Measurements from ENCODE around the gene SERPINA5. TPM values are rescaled to one million over a fixed set of nuclear protein-coding genes. Genes with fewer than 3 reads are reported as not detected.

Gene SERPINA5
- total RNA-seq, 1 experiment from 2014 or later, result 0.35 TPM

DNA sequence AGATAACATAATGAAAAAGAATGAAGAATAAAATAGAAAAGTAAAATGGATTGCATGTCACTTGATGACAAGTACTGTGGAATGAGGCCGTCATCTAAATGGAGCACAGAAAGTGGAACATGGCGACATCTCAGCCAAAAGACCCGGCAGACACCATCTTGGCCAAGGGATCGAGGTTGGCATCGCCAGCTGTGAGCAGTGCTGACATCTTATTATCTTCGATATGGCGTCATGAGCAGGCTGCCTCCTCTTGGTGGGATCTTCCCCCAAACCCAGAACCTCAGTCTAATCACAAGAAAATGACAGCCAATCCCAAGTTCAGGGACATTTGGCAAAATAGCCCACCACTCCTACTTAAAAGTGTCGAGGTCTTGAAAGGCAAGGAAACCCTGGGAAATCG, 15.1 kb downstream of the SERPINA5 start:
- no peaks in the 10 kb centered on the region for H3K27me3 Mint-ChIP-seq (ENCODE audit: insufficient read depth, unreplicated experiment)

DNA sequence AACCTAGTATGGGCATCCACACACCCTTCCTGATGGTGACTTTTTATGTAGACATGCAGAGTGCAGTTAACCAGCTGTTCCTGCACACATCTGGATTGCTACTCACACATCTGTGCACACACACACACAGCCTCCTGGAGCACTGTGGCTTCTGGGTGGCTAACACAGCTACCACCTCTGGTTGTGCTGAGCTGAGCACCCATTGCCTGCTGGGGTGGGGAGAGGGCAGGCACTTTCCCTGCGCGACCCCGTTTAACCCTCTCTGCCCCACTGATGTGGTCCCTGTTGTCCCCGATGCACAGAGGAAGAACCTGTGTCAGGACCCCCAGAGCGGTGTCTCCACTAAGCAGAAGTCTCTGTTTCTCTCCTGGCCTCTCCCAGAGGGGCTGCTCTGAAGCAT, 16.6 kb downstream of the SERPINA5 start:
- H3K4me3 Mint-ChIP-seq (ENCODE audit: unreplicated experiment), result no peak overlapping the region

More for the DNA sequence above, 15.1 kb downstream of the SERPINA5 start:
- peaks cover 3% of the 10 kb centered on the region for H3K9me3 Mint-ChIP-seq (ENCODE audit: unreplicated experiment)
- TF ChIP-seq, protein P1, sequence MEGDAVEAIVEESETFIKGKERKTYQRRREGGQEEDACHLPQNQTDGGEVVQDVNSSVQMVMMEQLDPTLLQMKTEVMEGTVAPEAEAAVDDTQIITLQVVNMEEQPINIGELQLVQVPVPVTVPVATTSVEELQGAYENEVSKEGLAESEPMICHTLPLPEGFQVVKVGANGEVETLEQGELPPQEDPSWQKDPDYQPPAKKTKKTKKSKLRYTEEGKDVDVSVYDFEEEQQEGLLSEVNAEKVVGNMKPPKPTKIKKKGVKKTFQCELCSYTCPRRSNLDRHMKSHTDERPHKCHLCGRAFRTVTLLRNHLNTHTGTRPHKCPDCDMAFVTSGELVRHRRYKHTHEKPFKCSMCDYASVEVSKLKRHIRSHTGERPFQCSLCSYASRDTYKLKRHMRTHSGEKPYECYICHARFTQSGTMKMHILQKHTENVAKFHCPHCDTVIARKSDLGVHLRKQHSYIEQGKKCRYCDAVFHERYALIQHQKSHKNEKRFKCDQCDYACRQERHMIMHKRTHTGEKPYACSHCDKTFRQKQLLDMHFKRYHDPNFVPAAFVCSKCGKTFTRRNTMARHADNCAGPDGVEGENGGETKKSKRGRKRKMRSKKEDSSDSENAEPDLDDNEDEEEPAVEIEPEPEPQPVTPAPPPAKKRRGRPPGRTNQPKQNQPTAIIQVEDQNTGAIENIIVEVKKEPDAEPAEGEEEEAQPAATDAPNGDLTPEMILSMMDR (IDR thresholded peaks at IDR 0.05; ENCODE audit: unreplicated experiment), result no peak
- H3K4me1 Mint-ChIP-seq (ENCODE audit: insufficient read depth, unreplicated experiment), result peaks cover 36% of the 10 kb centered on the region
- H3K27ac Mint-ChIP-seq (ENCODE audit: low read depth, unreplicated experiment), result no peak overlapping the region
- no TSS peak for BruUV-seq (replicated peaks)
- intact Hi-C loops (cut with micrococcal nuclease), result no loop called here
- ChIA-PET CTCF (interaction anchor here (0.5 to 0.7 kb wide), 2 partner anchors 54 to 108 kb away, joined by 3 read pairs; no protein-coding TSS in a partner anchor), POLR2A (no interaction called here)
- no peaks in the 10 kb centered on the region for H3K36me3 Mint-ChIP-seq (ENCODE audit: insufficient read depth, unreplicated experiment)
- no peak overlapping the region for H3K4me3 Mint-ChIP-seq (ENCODE audit: unreplicated experiment)
- DNase-seq (ENCODE audit: unreplicated experiment), result no peak

DNA sequence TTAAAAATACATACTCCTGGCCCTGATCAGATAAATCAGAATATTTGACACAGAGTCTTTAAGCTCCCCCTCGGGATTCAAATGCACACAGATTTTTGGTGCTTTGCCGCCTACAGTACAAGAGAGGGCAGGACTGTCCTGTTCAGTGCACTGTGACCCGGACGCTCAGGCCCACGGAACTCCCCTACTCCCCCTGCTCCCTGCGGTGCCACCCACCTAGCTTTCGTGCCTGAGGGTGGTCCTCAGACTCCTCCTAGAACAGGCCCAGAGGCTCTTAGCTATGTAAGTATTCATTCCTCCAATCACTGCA, 17.2 kb downstream of the SERPINA5 start:
- Mint-ChIP-seq H3K36me3 (ENCODE audit: insufficient read depth, unreplicated experiment) (no peaks in the 10 kb centered on the region), H3K4me1 (ENCODE audit: insufficient read depth, unreplicated experiment) (peaks cover 43% of the 10 kb centered on the region), H3K27ac (ENCODE audit: low read depth, unreplicated experiment) (peak overlapping the region; percentile 90), H3K4me3 (ENCODE audit: unreplicated experiment) (no peak overlapping the region), H3K27me3 (ENCODE audit: insufficient read depth, unreplicated experiment) (no peaks in the 10 kb centered on the region), H3K9me3 (ENCODE audit: unreplicated experiment) (no peaks in the 10 kb centered on the region)
- ChIA-PET POLR2A (interaction anchor here (1.6 to 5.7 kb wide), 4 partner anchors 13 to 33 kb away, joined by 4 to 140 read pairs (median 8); partner anchors contain the start of genes SERPINA3 and SERPINA5), CTCF (interaction anchor here (0.7 to 3.6 kb wide), 10 partner anchors 13 to 274 kb away, joined by 3 to 15 read pairs (median 3); no protein-coding TSS in a partner anchor)
- no TSS peak for BruUV-seq (replicated peaks)
- TF ChIP-seq, protein P1 (IDR thresholded peaks at IDR 0.05; ENCODE audit: unreplicated experiment), result no peak
- no peak for DNase-seq (ENCODE audit: unreplicated experiment)
- intact Hi-C loops (cut with micrococcal nuclease), result no loop called here

More for the DNA sequence above, 16.6 kb downstream of the SERPINA5 start:
- no TSS peak for BruUV-seq (replicated peaks)
- H3K36me3 Mint-ChIP-seq (ENCODE audit: insufficient read depth, unreplicated experiment), result no peaks in the 10 kb centered on the region
- intact Hi-C loops (cut with micrococcal nuclease), result no loop called here
- peaks cover 43% of the 10 kb centered on the region for H3K4me1 Mint-ChIP-seq (ENCODE audit: insufficient read depth, unreplicated experiment)
- POLR2A ChIA-PET, result interaction anchor here (1.7 to 5.7 kb wide), 3 partner anchors 14 to 33 kb away, joined by 4 to 140 read pairs (median 12); partner anchors contain the start of genes SERPINA3 and SERPINA5
- CTCF ChIA-PET, result interaction anchor here (0.6 to 3.6 kb wide), 8 partner anchors 13 to 273 kb away, joined by 3 to 15 read pairs (median 3); no protein-coding TSS in a partner anchor
- DNase-seq (ENCODE audit: unreplicated experiment), result no peak
- TF ChIP-seq, protein P1 (IDR thresholded peaks at IDR 0.05; ENCODE audit: unreplicated experiment), result no peak
- H3K9me3 Mint-ChIP-seq (ENCODE audit: unreplicated experiment), result no peaks in the 10 kb centered on the region
- H3K27me3 Mint-ChIP-seq (ENCODE audit: insufficient read depth, unreplicated experiment), result no peaks in the 10 kb centered on the region
- peak overlapping the region; percentile 90 for H3K27ac Mint-ChIP-seq (ENCODE audit: low read depth, unreplicated experiment)

DNA sequence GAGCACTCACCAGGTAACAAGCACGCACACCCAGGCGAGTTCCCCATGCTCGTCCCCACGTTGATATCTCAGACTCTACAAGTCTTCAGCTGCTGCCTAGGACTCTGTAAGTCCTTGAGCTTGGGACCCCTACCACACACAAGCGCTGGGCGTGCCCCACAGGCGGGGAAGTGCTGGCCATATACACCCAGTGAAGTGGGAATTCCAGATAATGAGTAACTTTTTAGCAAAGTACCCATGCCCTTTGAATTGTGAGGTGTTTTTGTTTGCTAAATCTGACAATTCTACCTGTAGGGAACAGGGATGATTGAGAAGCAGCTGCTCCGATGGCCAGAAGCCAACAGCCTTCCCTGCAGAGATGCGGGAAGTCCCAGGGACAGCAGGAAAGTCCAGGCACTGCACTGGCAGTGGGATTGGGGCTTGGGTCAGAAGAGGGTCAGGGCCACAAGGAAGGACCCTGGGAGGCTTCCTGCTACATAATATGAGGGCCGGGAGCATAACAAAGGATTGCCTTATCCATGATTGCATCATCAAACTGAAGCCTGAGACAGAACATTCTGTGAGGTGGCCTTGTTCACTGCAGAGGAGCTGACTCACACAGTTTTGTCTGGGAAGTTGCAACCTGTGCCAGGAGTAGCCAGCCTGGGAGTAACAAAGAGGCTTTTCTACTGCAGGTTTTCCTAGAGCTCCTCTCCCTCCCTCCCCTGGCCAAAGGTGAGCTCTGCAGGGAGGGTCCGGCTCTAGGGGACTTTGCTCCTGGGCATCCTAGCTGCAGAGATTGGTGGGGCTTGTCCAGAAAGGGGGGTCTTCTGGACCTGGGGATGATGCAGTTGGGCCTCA, 17.8 kb downstream of the SERPINA5 start:
- CTCF ChIA-PET, result interaction anchor here (0.7 to 3.6 kb wide), 18 partner anchors 11 to 418 kb away, joined by 3 to 15 read pairs (median 3); no protein-coding TSS in a partner anchor
- Mint-ChIP-seq H3K4me1 (ENCODE audit: insufficient read depth, unreplicated experiment) (peaks cover 43% of the 10 kb centered on the region), H3K4me3 (ENCODE audit: unreplicated experiment) (peak overlapping the region; percentile 17), H3K36me3 (ENCODE audit: insufficient read depth, unreplicated experiment) (no peaks in the 10 kb centered on the region), H3K27ac (ENCODE audit: low read depth, unreplicated experiment) (peak overlapping the region; percentile 90), H3K9me3 (ENCODE audit: unreplicated experiment) (no peaks in the 10 kb centered on the region), H3K27me3 (ENCODE audit: insufficient read depth, unreplicated experiment) (no peaks in the 10 kb centered on the region)
- no TSS peak for BruUV-seq (replicated peaks)
- intact Hi-C loops (cut with micrococcal nuclease), result no loop called here
- TF ChIP-seq, protein P1 (IDR thresholded peaks at IDR 0.05; ENCODE audit: unreplicated experiment), result peak; percentile 33
- DNase-seq (ENCODE audit: unreplicated experiment), result peak; percentile 99
- POLR2A ChIA-PET, result interaction anchor here (0.5 to 5.7 kb wide), 10 partner anchors 13 to 1018 kb away, joined by 3 to 140 read pairs (median 3); partner anchors contain the start of genes SERPINA3 and SERPINA5
